Activated gamma-delta T cell treated with Interleukin-2 at 50 U/mL for 16 hours (primary cell): ENCODE results near the gene LTBP1.

Source experiments
- DNase-seq: peaks from one replicate; pipeline ENCODE4 v3.0.0-alpha.2; 2020

The LTBP1 gene

DNA sequence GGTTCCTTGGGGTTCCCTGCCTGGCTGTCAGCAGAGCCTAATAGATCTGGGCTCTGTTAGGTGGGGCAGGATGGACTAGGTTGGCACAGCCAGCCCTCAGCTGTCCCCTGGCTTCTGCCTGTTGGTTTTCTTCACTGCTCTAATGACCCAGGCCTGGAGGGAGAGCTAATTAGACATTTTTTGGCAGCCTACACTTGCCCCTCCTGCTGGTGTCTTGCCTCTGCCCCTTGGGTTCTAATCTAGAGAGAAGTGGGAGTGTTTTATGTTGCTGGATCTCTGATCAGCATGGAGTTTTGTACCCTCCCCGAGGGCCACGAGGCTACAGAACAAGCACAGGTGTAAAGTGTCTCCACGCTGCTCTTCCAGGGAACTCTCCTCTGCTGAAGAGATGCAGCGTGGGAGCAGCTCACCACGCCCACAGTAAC is 330.3 kb downstream of the LTBP1 start:
- no peak for DNase-seq

GRCh38 chr2:33278245-33278943 is 331.6 kb downstream of the LTBP1 start:
- no peak for DNase-seq

GRCh38 chr2:33284287-33284686 is 337.5 kb downstream of the LTBP1 start:
- no peak for DNase-seq

- no peak for DNase-seq
Observed at GRCh38 chr2:33287507-33288005, 340.8 kb downstream of the LTBP1 start.

GRCh38 chr2:33288011-33288410 is 341.3 kb downstream of the LTBP1 start:
- no peak for DNase-seq

DNA sequence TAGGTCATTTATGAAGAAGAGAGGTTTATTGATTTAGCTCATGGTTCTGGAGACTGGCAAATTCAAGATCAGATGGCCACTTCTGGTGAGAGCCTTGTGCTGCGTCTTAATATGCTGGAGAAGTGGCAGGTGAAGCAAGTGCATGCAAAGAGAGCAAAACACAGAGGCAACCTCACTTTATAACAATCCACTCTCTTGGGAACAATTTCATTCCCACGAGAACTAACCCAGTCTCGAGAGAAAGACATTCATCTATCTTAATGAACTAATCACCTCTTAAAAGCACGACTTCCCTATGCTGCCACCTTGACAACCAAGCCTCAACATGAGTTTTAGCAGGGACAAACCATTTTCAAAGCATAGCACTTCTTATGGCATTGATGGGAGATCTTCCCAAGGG is 343.2 kb downstream of the LTBP1 start:
- no peak for DNase-seq

- no peak for DNase-seq
Observed at GRCh38 chr2:33291278-33292013, 344.7 kb downstream of the LTBP1 start.

GRCh38 chr2:33292063-33292462 is 345.3 kb downstream of the LTBP1 start:
- no peak for DNase-seq

DNA sequence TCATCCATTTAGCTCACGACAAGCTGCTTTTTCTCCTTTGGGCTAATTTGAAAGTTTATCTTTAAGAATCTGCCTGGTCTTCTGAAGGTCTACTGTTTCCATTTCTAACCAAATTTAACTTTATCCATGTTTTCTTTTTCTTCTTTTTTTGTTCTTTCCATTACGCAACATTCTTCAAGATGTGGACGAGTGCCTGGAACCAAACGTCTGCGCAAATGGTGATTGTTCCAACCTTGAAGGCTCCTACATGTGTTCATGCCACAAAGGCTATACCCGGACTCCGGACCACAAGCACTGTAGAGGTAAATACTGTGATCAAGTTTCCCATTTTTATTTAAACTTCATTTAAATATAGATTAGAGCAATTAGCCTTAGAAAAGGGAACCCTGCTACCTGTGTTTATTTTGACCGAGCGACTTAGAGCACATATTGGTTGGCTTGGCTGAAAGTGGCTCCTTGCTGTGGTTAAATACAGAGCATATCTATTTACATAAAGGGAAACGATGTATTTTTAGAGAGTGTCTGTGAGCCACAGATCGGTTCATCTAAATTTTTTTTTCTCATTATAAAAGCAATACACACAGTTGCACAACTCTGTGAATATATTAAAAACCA is 346.3 kb downstream of the LTBP1 start:
- no peak for DNase-seq

- no peak for DNase-seq
Observed at GRCh38 chr2:33298233-33298632, 351.5 kb downstream of the LTBP1 start.

DNA sequence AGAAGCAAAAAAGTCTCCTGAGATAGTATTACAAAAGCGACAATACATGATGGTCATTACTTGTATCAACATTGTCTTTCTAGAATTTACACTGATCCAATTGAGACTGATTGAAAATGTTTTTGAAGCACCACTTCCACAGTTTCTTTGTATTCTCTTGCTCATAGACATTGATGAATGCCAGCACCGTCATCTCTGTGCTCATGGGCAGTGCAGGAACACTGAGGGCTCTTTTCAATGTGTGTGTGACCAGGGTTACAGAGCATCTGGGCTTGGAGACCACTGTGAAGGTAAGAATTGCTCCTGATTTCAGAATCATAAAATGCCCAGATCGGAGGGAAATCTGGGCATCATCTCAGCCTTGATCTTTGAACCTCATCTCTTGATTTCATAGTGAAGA is 354.6 kb downstream of the LTBP1 start:
- DNase-seq = no peak

DNA sequence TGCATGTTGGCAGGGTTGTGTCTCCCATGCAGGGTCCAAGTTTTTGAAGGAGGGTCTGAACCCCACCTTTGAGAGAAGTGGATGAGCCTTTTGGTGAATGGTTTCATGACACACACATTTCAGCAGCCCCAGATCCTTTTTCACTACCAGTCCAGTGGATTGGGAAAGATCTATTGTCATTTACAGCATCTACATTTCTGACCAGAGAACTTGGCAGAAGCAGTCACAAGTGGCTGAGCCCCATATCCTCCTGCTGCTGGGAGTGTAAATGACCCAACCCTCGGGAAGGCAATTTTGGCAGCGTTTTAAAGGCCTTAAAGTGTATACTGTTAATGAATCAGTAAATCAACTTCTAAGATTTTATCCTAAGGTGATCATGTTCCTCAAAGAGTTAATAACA is 355.6 kb downstream of the LTBP1 start:
- DNase-seq = no peak

- no peak for DNase-seq
Observed at GRCh38 chr2:33304032-33304864, 357.5 kb downstream of the LTBP1 start.

DNA sequence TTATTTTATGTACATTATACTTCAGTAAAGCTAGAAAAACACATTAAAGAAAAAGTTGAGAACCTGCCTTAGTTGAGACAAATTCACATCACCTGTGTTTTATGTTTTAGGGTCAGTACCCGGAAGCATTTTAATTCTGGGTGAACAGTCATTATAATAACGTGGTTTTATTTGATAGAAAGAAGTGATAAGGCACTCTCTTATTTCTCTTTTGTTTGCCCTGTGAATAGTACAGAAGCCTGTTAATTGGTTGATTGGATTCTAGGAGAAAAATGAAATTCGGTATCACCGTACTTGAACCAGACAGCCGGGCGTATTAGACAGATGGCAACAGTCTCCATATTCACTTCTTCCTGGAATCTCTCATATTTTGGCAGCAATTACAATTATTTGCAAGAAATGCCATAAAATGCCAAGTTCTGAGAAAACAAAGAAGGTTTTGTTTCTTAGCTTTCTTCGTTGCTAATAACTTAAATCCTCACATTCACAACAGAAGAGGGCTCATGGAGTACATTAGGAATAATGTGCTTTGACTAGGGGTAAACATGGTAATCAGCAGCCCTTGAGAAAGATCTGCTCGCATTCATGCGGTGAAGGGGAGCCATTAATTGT is 361.0 kb downstream of the LTBP1 start:
- DNase-seq = no peak

- DNase-seq = no peak
Observed at GRCh38 chr2:33312355-33312754, 365.6 kb downstream of the LTBP1 start.

DNA sequence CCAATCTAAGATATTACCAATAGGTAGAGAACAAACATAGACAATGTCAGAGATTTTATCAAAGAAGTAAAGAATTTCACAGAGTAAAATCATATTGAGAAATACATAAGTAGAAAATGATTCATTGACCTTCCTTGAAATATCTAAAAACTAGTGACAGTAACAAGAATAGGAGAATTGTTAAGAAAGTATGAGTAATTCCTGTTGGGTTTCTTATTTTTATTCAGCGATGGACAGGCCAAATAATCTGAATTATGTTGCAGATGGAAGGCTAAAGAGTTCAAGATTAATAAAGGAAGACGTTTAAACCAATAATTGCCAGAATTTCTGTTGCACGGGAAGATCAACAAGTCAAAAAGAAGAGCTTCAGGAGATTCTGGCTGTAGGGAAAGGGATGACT is 366.3 kb downstream of the LTBP1 start:
- no peak for DNase-seq

- DNase-seq = no peak
Observed at GRCh38 chr2:33314541-33314940, 367.8 kb downstream of the LTBP1 start.

DNA sequence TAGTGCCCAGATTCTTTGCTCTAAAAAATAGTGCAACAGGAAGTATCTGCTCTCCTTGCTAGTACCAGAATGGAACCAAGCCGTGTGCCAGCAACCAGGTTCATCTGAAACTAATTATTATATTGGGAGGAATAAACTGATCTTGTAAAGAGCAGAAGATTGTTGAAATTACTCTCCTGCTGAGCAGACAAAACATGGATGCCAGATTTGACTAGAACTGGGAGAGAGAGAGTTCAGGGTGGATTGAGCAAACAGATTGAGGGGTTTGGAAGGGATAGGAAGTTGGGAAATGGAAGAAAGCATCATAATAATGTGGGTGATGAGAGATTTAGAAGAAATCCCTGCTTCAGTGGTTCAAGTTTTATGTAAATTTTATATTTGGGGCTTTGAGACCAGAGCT is 369.6 kb downstream of the LTBP1 start:
- DNase-seq = no peak

DNA sequence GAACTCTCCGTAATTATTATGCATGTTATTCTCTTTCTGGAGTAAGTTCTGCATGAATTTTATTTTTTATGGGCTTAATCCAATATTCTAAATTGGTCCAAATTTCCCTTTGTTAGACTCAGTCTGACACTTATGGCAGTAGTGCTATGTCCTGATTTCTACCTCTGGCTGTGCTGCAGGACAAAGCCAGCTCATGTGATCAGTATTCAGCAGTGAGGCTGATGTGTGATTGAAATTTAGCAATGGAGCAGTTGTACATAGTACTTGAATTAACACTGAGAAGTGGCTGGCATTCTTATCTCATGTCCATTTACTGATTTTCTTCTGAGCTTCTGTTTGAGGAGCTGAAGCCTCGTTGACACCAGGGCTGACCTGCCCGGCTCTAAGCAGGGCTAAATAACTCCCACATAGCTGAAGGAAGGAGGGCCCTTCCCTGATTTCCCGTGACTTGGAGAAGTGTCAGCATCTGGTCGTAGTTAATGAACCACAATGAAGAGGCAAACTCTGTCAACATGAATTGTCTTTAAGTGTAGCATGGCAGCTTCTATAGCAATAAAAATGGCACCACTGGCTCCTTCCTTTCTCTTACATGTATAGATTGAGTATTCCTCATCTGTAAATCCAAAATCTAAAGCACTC is 370.7 kb downstream of the LTBP1 start:
- DNase-seq = no peak

- no peak for DNase-seq
Observed at GRCh38 chr2:33318456-33318855, 371.7 kb downstream of the LTBP1 start.

- no peak for DNase-seq
Observed at GRCh38 chr2:33320573-33320972, 373.8 kb downstream of the LTBP1 start.

GRCh38 chr2:33321236-33321771 is 374.6 kb downstream of the LTBP1 start:
- no peak for DNase-seq
